Calu3 (cell line): ENCODE measurements around the gene ARPC5L. TPM values are rescaled to one million over a fixed set of nuclear protein-coding genes. Genes with fewer than 3 reads are reported as not detected.

ENCODE experiments used
- BruUV-seq: library from RNA; stranded (reverse); fragments of 400-500 nt; replicated peaks from 2 replicates; lab custom pipeline; 2021; lab: Mats Ljungman, UMichigan
- CTCF ChIA-PET: fragments of 300-600 bp; sonication (Branson Sonifier 250); formaldehyde crosslinking; loops from one replicate; lab custom pipeline; 2022; ENCODE audit warnings: antibody characterized with exemption; lab: Charles Lee
- DNase-seq: peaks from one replicate; pipeline ENCODE4 v3.0.0; 2022
- H3K27ac Mint-ChIP-seq: one replicate; pipeline ENCODE4 v1.8.0; 2022; ENCODE audit warnings: mixed read lengths; ENCODE audit not compliant: unreplicated experiment
- H3K27me3 Mint-ChIP-seq: one replicate; pipeline ENCODE4 v1.8.0; 2022; ENCODE audit warnings: mixed read lengths; ENCODE audit not compliant: unreplicated experiment
- H3K36me3 Mint-ChIP-seq: one replicate; pipeline ENCODE4 v1.8.0; 2022; ENCODE audit warnings: mild to moderate bottlenecking, moderate library complexity, mixed read lengths; ENCODE audit not compliant: insufficient read depth, unreplicated experiment
- H3K4me1 Mint-ChIP-seq: one replicate; pipeline ENCODE4 v1.8.0; 2022; ENCODE audit warnings: mild to moderate bottlenecking, low read depth, mixed read lengths; ENCODE audit not compliant: unreplicated experiment
- H3K4me3 Mint-ChIP-seq: one replicate; pipeline ENCODE4 v1.8.0; 2022; ENCODE audit warnings: mild to moderate bottlenecking, low read depth, moderate library complexity, mixed read lengths; ENCODE audit not compliant: unreplicated experiment
- H3K9me3 Mint-ChIP-seq: one replicate; pipeline ENCODE4 v1.8.0; 2022; ENCODE audit warnings: low read depth, mixed read lengths; ENCODE audit not compliant: unreplicated experiment
- CTCF ChIP-seq: fragments of 200-600 bp; IDR thresholded peaks from one replicate; pipeline ENCODE4 v1.8.0; 2022; ENCODE audit warnings: antibody characterized with exemption; ENCODE audit not compliant: unreplicated experiment
- intact Hi-C: fragments of 100-400 bp; cut with micrococcal nuclease; formaldehyde crosslinking; loops from one replicate; pipeline ENCODE4 v1.10.0; 2022; ENCODE audit not compliant: unreplicated experiment
- total RNA-seq: library from RNA; stranded (reverse); gene quantifications from 2 replicates; pipeline ENCODE4 v1.2.3, GENCODE V29; 2022

The ARPC5L gene
- total RNA-seq, 1 experiment from 2014 or later, result 33.2 TPM

- DNase-seq, result no peak
- Mint-ChIP-seq H3K4me3 (no peak overlapping the region), H3K36me3 (peaks cover 16% of the 10 kb centered on the region), H3K27ac (no peak overlapping the region), H3K4me1 (no peaks in the 10 kb centered on the region), H3K27me3 (no peaks in the 10 kb centered on the region), H3K9me3 (no peaks in the 10 kb centered on the region)
- no TSS peak for BruUV-seq
- TF ChIP-seq CTCF, result no peak
- CTCF ChIA-PET, result no interaction called here
- intact Hi-C loops, result no loop called here
These were observed 24.5 kb downstream of the ARPC5L start for GRCh38 chr9:124886461-124886860.

- Mint-ChIP-seq H3K36me3 (peaks cover 16% of the 10 kb centered on the region), H3K4me1 (no peaks in the 10 kb centered on the region), H3K27me3 (no peaks in the 10 kb centered on the region), H3K27ac (no peak overlapping the region), H3K9me3 (no peaks in the 10 kb centered on the region), H3K4me3 (no peak overlapping the region)
- TF ChIP-seq CTCF, result no peak
- DNase-seq, result no peak
- CTCF ChIA-PET, result no interaction called here
- intact Hi-C loops, result no loop called here
- BruUV-seq, result no TSS peak
These were observed 25.0 kb downstream of the ARPC5L start for GRCh38 chr9:124886866-124887492.

- TF ChIP-seq CTCF, result no peak
- Mint-ChIP-seq H3K4me3 (no peak overlapping the region), H3K9me3 (no peaks in the 10 kb centered on the region), H3K36me3 (peaks cover 16% of the 10 kb centered on the region), H3K4me1 (no peaks in the 10 kb centered on the region), H3K27ac (no peak overlapping the region), H3K27me3 (no peaks in the 10 kb centered on the region)
- intact Hi-C loops, result no loop called here
- no TSS peak for BruUV-seq
- DNase-seq, result no peak
- CTCF ChIA-PET, result no interaction called here
These were observed 25.9 kb downstream of the ARPC5L start for GRCh38 chr9:124887832-124888231.

GRCh38 chr9:124889006-124889405 is 27.1 kb downstream of the ARPC5L start:
- CTCF ChIA-PET, result no interaction called here
- H3K27me3 Mint-ChIP-seq, result no peaks in the 10 kb centered on the region
- H3K36me3 Mint-ChIP-seq, result peaks cover 15% of the 10 kb centered on the region
- TF ChIP-seq CTCF, result no peak
- intact Hi-C loops, result no loop called here
- no peaks in the 10 kb centered on the region for H3K9me3 Mint-ChIP-seq
- H3K4me1 Mint-ChIP-seq, result no peaks in the 10 kb centered on the region
- H3K27ac Mint-ChIP-seq, result no peak overlapping the region
- BruUV-seq, result no TSS peak
- no peak overlapping the region for H3K4me3 Mint-ChIP-seq
- DNase-seq, result no peak
